ENCODE results near the gene METTL26. TPM values are rescaled to one million over a fixed set of nuclear protein-coding genes. Genes with fewer than 3 reads are reported as not detected.

METTL26 gene
- total RNA-seq, 1 donor from 2014 or later: 48.7 TPM

DNA sequence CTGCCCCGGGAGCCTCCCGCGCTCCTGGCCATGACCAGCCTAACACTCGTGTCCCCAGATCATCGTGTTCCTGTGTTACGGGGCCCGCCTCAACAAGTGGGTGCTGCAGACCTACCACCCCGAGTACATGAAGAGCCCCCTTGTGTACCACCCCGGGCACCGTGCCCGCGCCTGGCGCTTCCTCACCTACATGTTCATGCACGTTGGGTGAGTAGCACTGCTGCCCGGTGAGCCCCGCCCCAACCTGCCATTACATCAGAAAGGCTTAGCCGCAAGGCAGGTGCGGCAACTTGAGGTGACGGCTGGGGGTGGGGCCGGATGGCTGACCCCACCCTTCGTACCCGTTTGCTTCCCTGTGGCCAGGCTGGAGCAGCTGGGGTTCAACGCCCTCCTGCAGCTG, 40.8 kb upstream of the METTL26 start:
- H3K4me1 Mint-ChIP-seq: peaks cover 26% of the 10 kb centered on the region
- TF ChIP-seq, protein P1, sequence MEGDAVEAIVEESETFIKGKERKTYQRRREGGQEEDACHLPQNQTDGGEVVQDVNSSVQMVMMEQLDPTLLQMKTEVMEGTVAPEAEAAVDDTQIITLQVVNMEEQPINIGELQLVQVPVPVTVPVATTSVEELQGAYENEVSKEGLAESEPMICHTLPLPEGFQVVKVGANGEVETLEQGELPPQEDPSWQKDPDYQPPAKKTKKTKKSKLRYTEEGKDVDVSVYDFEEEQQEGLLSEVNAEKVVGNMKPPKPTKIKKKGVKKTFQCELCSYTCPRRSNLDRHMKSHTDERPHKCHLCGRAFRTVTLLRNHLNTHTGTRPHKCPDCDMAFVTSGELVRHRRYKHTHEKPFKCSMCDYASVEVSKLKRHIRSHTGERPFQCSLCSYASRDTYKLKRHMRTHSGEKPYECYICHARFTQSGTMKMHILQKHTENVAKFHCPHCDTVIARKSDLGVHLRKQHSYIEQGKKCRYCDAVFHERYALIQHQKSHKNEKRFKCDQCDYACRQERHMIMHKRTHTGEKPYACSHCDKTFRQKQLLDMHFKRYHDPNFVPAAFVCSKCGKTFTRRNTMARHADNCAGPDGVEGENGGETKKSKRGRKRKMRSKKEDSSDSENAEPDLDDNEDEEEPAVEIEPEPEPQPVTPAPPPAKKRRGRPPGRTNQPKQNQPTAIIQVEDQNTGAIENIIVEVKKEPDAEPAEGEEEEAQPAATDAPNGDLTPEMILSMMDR (IDR thresholded peaks at IDR 0.05): no peak
- ChIA-PET POLR2A (interaction anchor here (1.1 to 2.4 kb wide), 2 partner anchors 9 to 13 kb away, joined by 4 to 12 read pairs; partner anchors contain the start of genes RHOT2 and WDR24), CTCF (no interaction called here)
- H3K27me3 Mint-ChIP-seq: peaks cover 9% of the 10 kb centered on the region
- no peak overlapping the region for H3K27ac Mint-ChIP-seq
- H3K9me3 Mint-ChIP-seq: no peaks in the 10 kb centered on the region
- intact Hi-C loops (cut with micrococcal nuclease): no loop called here
- peaks cover 25% of the 10 kb centered on the region for H3K36me3 Mint-ChIP-seq (ENCODE audit: low read depth)
- no peak overlapping the region for H3K4me3 Mint-ChIP-seq
- no peak for DNase-seq
- no peak for ATAC-seq (ENCODE audit: low read depth)

DNA sequence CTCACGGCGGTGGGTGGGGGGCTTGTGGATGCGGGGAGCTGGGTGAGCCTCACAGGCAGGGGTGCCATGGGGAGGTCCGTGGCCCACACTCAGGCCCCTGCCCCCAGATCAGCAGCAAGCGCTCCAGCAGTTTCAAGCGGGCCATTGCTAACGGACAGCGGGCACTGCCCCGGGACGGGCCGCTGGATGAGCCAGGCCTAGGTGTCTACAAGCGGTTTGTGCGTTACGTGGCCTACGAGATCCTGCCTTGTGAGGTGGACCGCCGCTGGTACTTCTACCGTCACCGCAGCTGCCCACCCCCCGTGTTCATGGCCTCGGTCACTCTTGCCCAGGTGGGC, 40.4 kb upstream of the METTL26 start:
- TF ChIP-seq, protein P1 (IDR thresholded peaks at IDR 0.05): no peak
- Mint-ChIP-seq H3K27me3 (peaks cover 9% of the 10 kb centered on the region), H3K4me3 (no peak overlapping the region), H3K4me1 (peaks cover 22% of the 10 kb centered on the region), H3K9me3 (no peaks in the 10 kb centered on the region), H3K27ac (no peak overlapping the region), H3K36me3 (ENCODE audit: low read depth) (peaks cover 25% of the 10 kb centered on the region)
- ChIA-PET CTCF (no interaction called here), POLR2A (interaction anchor here (0.6 to 2.4 kb wide), 4 partner anchors 9 to 130 kb away, joined by 3 to 12 read pairs (median 4); partner anchors contain the start of genes RHOT2 and WDR24)
- intact Hi-C loops (cut with micrococcal nuclease): no loop called here
- no peak for DNase-seq
- ATAC-seq (ENCODE audit: low read depth): no peak

DNA sequence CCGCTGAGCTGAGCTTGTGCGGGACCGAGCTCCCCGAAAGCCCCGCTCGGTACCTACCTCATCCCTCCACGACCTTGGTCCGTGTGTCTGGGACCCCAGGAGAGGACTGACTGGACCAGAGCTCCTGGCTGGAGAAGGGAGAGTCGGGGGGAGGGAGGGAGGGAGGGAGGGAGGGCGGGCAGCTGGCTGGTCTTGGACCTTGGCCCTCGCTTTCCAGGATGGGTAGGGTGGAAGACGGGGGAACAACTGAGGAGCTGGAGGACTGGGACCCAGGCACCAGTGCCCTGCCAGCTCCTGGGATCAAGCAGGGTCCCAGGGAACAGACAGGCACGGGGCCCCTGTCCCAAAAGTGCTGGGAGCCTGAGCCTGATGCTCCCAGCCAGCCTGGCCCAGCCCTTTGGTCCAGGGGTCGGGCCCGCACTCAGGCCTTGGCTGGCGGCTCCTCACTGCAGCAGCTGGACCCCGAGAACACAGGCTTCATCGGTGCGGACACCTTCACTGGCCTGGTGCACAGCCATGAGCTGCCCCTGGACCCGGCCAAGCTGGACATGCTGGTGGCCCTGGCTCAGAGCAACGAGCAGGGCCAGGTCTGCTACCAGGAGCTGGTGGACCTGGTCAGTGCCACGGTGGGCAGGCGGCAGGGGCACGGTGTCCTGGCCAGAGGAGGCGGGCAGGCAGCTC, 39.9 kb upstream of the METTL26 start:
- no peak overlapping the region for H3K27ac Mint-ChIP-seq
- ATAC-seq (ENCODE audit: low read depth) (no peak), DNase-seq (no peak)
- ChIA-PET POLR2A (interaction anchor here (0.5 to 2.4 kb wide), 7 partner anchors 8 to 323 kb away, joined by 3 to 12 read pairs (median 4); partner anchors contain the start of genes AXIN1, RHOT2 and WDR24), CTCF (no interaction called here)
- H3K36me3 Mint-ChIP-seq (ENCODE audit: low read depth): peaks cover 23% of the 10 kb centered on the region
- peaks cover 17% of the 10 kb centered on the region for H3K4me1 Mint-ChIP-seq
- intact Hi-C loops (cut with micrococcal nuclease): no loop called here
- peaks cover 9% of the 10 kb centered on the region for H3K27me3 Mint-ChIP-seq
- TF ChIP-seq, protein P1 (IDR thresholded peaks at IDR 0.05): no peak
- no peak overlapping the region for H3K4me3 Mint-ChIP-seq
- H3K9me3 Mint-ChIP-seq: no peaks in the 10 kb centered on the region

DNA sequence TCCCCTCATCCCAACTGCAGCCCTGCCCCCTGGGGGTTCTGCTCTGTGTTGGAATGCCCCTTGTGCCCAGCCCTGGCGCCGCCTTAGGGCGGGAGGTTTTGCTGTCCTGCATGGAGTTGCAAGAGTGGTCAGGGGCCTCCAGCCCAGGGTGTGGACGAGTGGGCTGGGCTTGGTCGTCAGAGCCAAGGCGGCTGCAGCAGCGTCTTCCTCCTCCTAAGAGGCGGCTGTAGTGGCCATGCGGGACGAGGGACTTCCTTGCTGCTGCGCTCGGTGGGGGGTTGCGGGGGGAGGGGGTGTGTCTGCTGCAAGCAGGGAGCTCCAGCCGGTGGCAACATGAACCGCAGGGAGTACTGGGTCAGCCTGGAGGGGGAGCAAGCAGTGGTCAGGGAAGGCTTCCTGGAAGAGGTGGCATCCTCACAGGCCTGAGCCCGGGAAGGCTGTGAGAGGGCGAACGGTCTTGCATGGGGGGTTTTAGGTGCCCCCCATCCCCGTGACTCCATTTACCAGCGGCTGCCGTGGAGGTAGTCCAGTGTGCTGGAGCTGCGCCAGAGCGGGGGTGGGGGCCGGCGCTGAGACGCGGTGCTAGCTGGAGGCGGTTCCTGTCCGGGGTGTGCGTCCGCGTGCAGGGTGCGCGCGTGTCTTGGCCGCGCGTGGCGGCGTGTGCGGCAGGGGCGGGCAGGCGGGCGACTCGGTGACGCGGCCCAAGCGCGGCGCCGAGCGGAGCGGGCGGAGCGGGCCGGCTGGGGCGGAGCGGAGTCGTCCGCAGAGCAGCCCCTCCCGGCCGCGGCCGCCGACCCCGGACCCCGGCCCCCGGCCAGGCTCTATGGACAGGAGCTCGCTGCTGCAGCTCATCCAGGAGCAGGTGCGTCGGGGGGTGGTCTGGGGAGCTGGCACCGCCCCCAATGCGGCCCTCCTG, 39.1 kb upstream of the METTL26 start, which contains the start of gene RHBDL1:
RHBDL1 (plus strand) TSS at position 704 of the 916 bp plus-strand sequence; CDS start at position 824, 120 bp downstream.
- DNase-seq: no peak
- TF ChIP-seq, protein P1 (IDR thresholded peaks at IDR 0.05): no peak
- Mint-ChIP-seq H3K27me3 (peaks cover 9% of the 10 kb centered on the region), H3K27ac (no peak within 1 kb of the TSS), H3K4me1 (peaks cover 15% of the 10 kb centered on the region), H3K9me3 (no peaks in the 10 kb centered on the region), H3K36me3 (ENCODE audit: low read depth) (peaks cover 24% of the 10 kb centered on the region), H3K4me3 (peak within 1 kb of the TSS; percentile 35)
- intact Hi-C loops (cut with micrococcal nuclease): no loop called here
- CTCF ChIA-PET: no interaction called here
- POLR2A ChIA-PET: interaction anchor here (0.5 to 2.4 kb wide), 5 partner anchors 15 to 738 kb away, joined by 3 to 12 read pairs (median 6); partner anchors contain the start of genes AXIN1 and WDR24
- no peak for ATAC-seq (ENCODE audit: low read depth)
